WTC11 (cell line): Measurements from ENCODE around the gene CELSR1.

Experiments
- IRF2 ChIP-seq: sonication (generic); formaldehyde crosslinking; IDR thresholded peaks from 2 replicates; pipeline ENCODE4 v1.8.0; 2022; ENCODE audit warnings: low read depth, missing genetic modification reagents, borderline replicate concordance
- TF ChIP-seq, protein P1 (sequence below): sonication (generic); formaldehyde crosslinking; IDR thresholded peaks from 2 replicates; pipeline ENCODE4 v1.8.1; 2022; ENCODE audit warnings: low read depth, mild to moderate bottlenecking, moderate library complexity, missing genetic modification reagents, borderline replicate concordance
- TF ChIP-seq, protein P2 (sequence below): fragments of 200-600 bp; IDR thresholded peaks from 2 replicates; pipeline ENCODE4 v1.8.0; 2022; ENCODE audit warnings: antibody characterized with exemption

DNA sequence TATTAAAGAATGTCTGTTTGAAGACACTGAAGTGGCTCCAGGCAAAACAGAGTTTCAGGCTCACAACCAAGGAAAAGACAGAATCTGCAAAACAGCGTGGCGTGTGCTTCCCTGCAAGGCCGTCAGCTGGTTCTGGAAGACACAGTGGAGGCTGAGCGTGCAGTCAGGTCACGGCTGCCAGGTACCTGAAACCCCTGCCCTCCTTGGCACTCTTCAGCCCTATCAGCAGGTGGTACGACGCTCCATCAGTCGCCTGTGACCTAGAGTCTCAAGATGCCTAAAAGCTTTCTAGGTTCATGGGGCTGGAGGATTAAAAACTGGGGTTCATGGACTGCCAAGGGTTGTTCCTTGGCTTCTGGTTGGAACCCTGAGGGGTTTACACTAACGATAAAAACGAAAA is 136.1 kb downstream of the CELSR1 start:
- TF ChIP-seq, protein P1, sequence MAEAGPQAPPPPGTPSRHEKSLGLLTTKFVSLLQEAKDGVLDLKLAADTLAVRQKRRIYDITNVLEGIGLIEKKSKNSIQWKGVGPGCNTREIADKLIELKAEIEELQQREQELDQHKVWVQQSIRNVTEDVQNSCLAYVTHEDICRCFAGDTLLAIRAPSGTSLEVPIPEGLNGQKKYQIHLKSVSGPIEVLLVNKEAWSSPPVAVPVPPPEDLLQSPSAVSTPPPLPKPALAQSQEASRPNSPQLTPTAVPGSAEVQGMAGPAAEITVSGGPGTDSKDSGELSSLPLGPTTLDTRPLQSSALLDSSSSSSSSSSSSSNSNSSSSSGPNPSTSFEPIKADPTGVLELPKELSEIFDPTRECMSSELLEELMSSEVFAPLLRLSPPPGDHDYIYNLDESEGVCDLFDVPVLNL (CRISPR knock-in tag), result no peak
- no peak for TF ChIP-seq IRF2 (CRISPR knock-in tag)
- TF ChIP-seq, protein P2, sequence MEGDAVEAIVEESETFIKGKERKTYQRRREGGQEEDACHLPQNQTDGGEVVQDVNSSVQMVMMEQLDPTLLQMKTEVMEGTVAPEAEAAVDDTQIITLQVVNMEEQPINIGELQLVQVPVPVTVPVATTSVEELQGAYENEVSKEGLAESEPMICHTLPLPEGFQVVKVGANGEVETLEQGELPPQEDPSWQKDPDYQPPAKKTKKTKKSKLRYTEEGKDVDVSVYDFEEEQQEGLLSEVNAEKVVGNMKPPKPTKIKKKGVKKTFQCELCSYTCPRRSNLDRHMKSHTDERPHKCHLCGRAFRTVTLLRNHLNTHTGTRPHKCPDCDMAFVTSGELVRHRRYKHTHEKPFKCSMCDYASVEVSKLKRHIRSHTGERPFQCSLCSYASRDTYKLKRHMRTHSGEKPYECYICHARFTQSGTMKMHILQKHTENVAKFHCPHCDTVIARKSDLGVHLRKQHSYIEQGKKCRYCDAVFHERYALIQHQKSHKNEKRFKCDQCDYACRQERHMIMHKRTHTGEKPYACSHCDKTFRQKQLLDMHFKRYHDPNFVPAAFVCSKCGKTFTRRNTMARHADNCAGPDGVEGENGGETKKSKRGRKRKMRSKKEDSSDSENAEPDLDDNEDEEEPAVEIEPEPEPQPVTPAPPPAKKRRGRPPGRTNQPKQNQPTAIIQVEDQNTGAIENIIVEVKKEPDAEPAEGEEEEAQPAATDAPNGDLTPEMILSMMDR, result no peak
